CD4-positive, alpha-beta T cell treated with Interleukin-17A for 1 hour (primary cell): ENCODE measurements around the gene MRPS7.
A peak's percentile ranks its signal among the peaks of the same experiment; 100 is the strongest.
"Not testable (repeated sequence)": the region's sequence is repeated elsewhere in the genome, so short reads cannot be mapped to it uniquely, and the experiment has no call there.

ENCODE experiments used
- DNase-seq: peaks from one replicate; pipeline ENCODE4 v3.0.0-alpha.2; 2020

Gene MRPS7

GRCh38 chr17:75271955-75272847, 10.5 kb downstream of the MRPS7 start:
- no peak for DNase-seq

DNA sequence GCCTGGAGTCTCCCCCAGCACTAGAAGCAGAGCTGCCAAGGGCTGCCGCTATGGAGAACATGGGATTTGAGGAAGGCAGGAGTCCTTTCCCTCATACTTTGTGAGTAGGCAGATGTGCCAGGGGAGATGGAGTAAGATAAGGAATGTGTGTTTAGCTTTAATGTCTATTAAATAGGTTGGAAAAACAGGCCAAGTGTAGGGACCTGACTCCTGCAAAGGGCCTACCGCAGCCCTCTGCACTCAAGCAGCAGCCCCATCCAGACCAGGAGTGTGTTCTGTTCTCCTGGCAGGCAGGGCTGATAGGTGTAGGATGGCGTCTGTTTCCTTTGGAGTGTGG, 11.1 kb downstream of the MRPS7 start:
- DNase-seq = no peak

DNA sequence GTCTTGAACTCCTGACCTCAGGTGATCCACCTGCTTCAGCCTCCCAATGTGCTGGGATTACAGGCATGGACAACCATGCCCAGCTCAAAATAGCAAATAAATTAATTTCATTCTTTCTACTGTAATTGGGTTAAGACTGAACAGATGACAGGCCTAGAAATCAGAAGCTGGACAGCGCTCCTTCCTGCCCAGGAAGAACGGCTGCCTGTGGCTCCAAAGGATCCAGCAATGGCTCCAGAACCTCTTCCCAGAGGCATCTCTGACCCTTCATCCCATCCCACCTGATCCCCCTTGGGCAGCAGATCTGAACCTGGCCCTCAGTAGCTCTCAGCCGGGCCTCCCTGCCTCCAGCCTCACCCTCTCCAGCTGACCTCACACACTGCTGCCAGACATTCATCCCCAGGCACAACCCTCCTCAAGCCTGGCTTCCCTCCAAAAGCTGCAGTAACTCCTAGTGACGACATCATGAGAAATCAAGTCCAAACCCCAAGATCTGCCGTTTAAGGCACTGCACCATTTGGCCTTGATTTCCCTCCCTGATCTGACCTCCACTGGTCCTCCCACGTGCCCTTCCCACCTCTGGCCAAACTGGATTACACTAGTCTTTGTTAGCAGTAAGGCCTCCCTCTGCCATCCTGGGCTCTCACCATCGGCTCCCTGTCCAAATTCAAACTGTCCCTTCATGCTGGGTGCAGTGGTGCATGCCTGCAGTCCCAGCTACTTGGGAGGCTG, 12.5 kb downstream of the MRPS7 start:
- no peak for DNase-seq

GRCh38 chr17:75277664-75278071, 16.0 kb downstream of the MRPS7 start:
- no peak for DNase-seq

- not testable (repeated sequence) for DNase-seq
Observed at GRCh38 chr17:75280189-75280588, 18.5 kb downstream of the MRPS7 start.

- DNase-seq = no peak
Observed at GRCh38 chr17:75285123-75285522, 23.4 kb downstream of the MRPS7 start.

GRCh38 chr17:75287221-75287620, 25.5 kb downstream of the MRPS7 start:
- no peak for DNase-seq

DNA sequence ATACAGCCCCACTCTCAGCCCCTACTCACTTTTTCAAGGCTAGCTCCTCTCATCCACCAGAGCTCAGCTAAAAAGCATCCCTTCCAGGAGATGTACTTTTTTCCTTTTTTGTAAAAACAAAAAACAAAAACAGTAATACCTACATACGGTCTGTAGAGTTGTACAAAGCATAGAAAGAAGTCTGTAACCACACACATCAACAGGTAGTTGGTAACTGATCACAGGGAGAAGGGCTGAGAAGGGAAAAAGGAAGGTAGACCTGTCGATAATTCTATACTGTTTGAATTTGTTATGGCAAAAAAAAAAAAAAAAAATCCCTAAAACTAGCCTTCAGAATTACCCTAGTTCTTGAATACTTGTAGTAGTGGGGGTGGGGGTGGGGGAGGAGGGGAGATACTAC, 26.7 kb downstream of the MRPS7 start:
- DNase-seq = no peak

GRCh38 chr17:75288770-75289114, 27.1 kb downstream of the MRPS7 start:
- no peak for DNase-seq

GRCh38 chr17:75289115-75289831, 27.6 kb downstream of the MRPS7 start, which contains the start of gene SLC25A19:
TSS of gene SLC25A19 (minus strand) at chr17:75289433. CDS start at chr17:75286764, 2,669 bp downstream.
- DNase-seq = peak; percentile 98

DNA sequence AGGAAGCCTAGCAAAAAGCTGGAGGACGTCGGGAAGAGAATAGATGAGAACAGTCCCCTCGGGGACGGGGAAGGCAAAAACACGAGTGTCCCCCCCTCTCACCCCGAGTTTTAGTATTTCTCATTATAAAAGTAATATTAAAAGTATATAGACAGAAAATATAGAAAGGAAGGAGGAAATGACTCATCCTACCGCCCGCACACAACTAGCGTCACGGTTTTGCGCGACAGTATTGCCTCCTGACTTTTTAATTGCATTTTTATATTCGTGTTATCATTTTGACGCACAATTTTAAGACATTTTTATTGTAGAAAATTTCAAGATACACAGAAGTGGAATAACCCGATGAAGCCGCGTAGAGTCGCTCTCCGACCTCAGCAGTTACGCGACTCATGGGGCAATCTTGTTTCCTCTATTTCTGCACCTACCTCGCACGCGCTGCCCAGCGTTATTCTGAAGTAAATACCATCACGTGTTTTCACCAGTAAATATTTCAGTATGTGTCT, 28.2 kb downstream of the MRPS7 start:
- peak; percentile 70 for DNase-seq

- not testable (repeated sequence) for DNase-seq
Observed at GRCh38 chr17:75292810-75293448, 31.2 kb downstream of the MRPS7 start.

DNA sequence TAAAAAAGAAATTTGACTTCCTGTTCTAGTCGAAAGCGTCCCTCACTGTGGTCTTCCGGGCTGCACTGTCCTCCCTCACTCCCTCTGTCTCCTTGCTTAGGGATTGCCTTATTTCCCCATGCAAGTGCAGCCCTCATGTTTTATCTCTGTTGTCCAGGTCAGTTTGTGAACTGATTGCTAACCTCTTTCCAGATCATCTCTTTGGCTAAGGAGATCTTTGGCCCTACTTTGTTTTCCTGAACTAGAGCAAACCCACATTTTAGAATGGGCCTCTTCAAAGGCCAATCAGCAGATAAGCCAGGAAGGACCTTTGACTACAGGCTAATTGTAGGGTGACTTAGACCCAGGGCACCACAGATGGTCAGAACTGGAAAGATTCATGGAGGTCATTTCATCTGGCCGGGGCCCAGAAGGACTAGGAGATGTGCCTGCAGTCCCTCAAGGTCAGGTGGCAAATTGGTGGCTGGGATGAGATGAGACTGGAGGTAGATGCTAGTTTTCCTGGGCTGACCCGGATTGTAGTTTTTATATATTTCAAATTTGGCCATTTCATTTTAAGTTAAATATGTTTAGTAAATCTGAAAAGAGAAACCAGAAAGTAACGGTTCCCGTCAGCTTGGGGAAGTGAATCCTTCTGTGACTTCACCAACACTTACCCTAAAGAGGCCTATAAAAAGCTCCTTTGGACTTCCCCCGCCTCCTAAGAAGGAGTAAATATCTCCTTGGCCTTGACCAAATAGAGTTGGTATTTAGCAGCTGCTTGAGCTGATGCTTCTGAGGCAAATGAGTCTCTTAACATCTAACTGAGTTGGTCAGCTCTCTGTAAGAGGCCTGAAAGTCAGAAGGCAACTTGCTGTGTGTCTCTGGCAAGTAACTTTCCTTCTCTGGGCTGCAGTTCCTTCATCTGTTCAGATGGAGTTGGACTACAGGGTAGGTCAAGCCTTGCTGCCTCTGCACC, 33.8 kb downstream of the MRPS7 start:
- peak; percentile 37 for DNase-seq

GRCh38 chr17:75300280-75300679, 38.6 kb downstream of the MRPS7 start:
- no peak for DNase-seq

GRCh38 chr17:75301049-75301448, 39.4 kb downstream of the MRPS7 start:
- DNase-seq = no peak

DNA sequence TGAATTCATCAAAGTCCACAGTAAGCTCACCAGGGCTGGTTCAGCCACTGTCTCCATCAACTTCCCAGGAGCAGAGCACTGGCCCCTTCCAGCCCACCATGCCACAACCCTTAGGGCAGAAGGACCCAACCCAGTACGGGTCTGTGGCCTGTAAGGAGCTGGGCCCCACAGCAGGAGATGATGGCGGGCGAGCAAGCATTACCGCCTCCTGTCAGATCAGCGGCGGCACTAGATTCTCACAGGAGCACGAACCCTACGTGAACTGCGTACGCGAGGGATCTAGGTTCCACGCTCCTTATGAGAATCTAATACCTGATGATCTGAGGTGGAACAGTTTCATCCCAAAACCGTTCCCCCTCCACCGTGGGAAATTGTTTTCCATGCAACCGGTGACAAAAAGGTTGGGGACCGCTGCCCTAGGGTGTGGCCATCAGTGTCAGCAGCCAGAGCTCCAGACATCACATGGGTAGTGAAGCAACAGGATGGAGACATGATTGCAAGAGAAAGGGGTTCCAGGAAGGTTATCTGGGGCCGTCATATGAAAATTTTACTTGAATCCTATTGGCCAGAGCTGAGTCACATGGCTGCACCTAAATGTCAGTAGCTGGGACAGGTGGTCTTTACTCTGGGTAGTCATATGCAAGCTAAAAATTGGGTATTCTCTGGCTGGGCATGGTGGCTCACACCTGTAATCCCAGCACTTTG, 40.0 kb downstream of the MRPS7 start:
- DNase-seq = no peak

- DNase-seq = no peak
Observed at GRCh38 chr17:75307957-75308731, 46.5 kb downstream of the MRPS7 start.

DNA sequence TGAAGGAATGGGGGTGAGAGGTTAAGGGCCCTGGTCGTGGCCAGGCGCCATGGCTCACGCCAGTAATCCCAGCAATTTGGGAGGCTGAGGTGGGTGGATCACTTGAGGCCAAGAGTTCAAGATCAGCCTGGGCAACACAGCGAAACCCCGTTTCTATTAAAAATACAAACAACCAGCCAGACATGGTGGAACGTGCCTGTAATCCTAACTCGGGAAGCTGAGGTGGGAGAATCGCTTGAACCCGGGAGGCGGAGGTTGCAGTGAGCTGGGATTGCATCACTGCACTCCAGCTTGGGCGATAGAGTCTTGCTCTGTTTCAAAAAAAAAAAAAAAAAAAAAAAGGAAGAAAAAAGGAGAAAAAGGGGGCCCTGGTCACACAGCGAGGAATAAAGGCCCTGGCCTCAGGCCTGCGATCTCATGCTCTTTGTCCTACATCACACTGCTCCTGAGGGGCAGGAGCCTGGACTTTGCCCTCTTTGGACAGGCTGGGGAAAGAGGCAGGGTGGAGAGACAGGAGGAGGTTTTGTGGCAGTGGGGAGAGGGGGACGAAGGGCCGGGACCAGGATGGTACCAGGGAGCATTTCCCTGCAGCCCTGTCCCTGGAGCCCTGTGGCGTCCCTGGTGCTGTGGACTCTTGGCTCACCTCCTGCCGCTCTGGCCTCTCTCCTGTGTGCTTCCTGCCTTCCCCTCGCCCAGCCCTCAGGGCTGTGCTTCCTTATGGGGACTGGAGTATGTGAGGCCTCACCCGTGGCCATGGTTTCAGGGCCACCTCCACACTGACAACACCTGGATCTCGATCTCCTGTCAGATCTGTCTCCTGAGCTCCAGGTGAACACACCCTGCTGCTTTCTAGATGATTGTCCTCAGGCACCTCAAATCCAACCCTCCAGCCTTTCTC, 47.3 kb downstream of the MRPS7 start:
- no peak for DNase-seq

- no peak for DNase-seq
Observed at GRCh38 chr17:75313941-75314551, 52.4 kb downstream of the MRPS7 start.
